Gastrocnemius medialis (tissue), 4 donors: ENCODE results near the gene MAGEA10. TPM values are rescaled to one million over a fixed set of nuclear protein-coding genes. Genes with fewer than 3 reads are reported as not detected.

Source experiments
- ATAC-seq, 2 donors: fragments of 150-250 bp; one replicate each; pipeline ENCODE4 v1.9.1; 2016
- DNase-seq, 2 donors: peaks; one replicate each; pipeline ENCODE4 v3.0.0-alpha.2; 2019
- H3K27ac ChIP-seq, 4 donors: fragments of 200-600 bp; sonication (generic); 1 replicate in 1 of 4; 2 replicates in 3 of 4; pipeline ENCODE4 v1.5.1; 2016 to 2018; ENCODE audit warnings: mild to moderate bottlenecking in 2 of 4, moderate library complexity in 1 of 4
- H3K27me3 ChIP-seq, 3 donors: fragments of 200-600 bp; sonication (generic) in 2 of 3; 1 replicate in 1 of 3; 2 replicates in 2 of 3; pipeline versions ENCODE4 v1.5.1 to v1.6.0; 2016 to 2019; ENCODE audit warnings: mild to moderate bottlenecking in 1 of 3, moderate library complexity in 1 of 3
- H3K36me3 ChIP-seq, 2 donors: fragments of 200-600 bp; sonication (generic) in 1 of 2; one replicate each; pipeline ENCODE4 v1.5.1; 2017 to 2018
- H3K4me1 ChIP-seq, 2 donors: fragments of 200-600 bp; sonication (generic) in 1 of 2; one replicate each; pipeline ENCODE4 v1.5.1; 2016 to 2017; ENCODE audit warnings: mild to moderate bottlenecking in 2 of 2
- H3K4me3 ChIP-seq, 4 donors: fragments of 200-600 bp; sonication (generic) in 3 of 4; 1 replicate in 1 of 4; 2 replicates in 3 of 4; pipeline ENCODE4 v1.5.1; 2016 to 2019; ENCODE audit warnings: mild to moderate bottlenecking in 2 of 4
- H3K9me3 ChIP-seq, 3 donors: fragments of 200-600 bp; sonication (generic) in 2 of 3; 1 replicate in 1 of 3; 2 replicates in 2 of 3; pipeline ENCODE4 v1.5.1; 2016 to 2019
- CTCF ChIP-seq, 5 experiments: fragments of 450-650 bp in 3 of 5; fragments of 200-600 bp in 2 of 5; sonication (generic) in 2 of 5; IDR thresholded peaks in 4 of 5; conservative IDR thresholded peaks in 1 of 5; 1 replicate in 4 of 5; 2 replicates in 1 of 5; pipeline ENCODE4 v1.5.1; 2016 to 2019; ENCODE audit warnings: antibody characterized with exemption in 5 of 5, mild to moderate bottlenecking in 3 of 5, moderate library complexity in 3 of 5
- POLR2A ChIP-seq, 2 donors: fragments of 450-650 bp; IDR thresholded peaks; one replicate each; pipeline ENCODE4 v1.6.1; 2017; ENCODE audit warnings: antibody characterized with exemption in 2 of 2, mild to moderate bottlenecking in 2 of 2, moderate library complexity in 2 of 2
- in situ Hi-C, 4 donors: fragments of 200-750 bp; cut with MboI; loops; one replicate each; pipeline versions ENCODE4 v1.15.0 to v1.8.0; 2017; ENCODE audit warnings: low sequenced_read_pairs in 4 of 4
- intact Hi-C: fragments of 100-400 bp; cut with DNase I; formaldehyde crosslinking; loops from one replicate; pipeline ENCODE4 v1.15.1; 2023; ENCODE audit warnings: low total_unique reads
- total RNA-seq, 4 donors: library from RNA; depleted of rRNA; stranded (reverse); fragments of >200 nt; gene quantifications; one replicate each; pipeline versions ENCODE4 v1.1.0 to v1.2.3, GENCODE V29; 2016

The MAGEA10 gene
- total RNA-seq, 4 donors from 2014 or later, result not detected

- in situ Hi-C loops (no loop called here), intact Hi-C loops (no loop called here)
- DNase-seq (no peak), ATAC-seq (no peak)
- Histone ChIP-seq H3K9me3 (no peaks in the 10 kb centered on the region), H3K27me3 (no peaks in the 10 kb centered on the region), H3K27ac (no peak overlapping the region), H3K36me3 (no peaks in the 10 kb centered on the region), H3K4me1 (no peaks in the 10 kb centered on the region), H3K4me3 (no peak overlapping the region)
- TF ChIP-seq POLR2A (IDR thresholded peaks at IDR 0.05) (no peak), CTCF (IDR thresholded peaks at IDR 0.05 in 4 of 5, conservative IDR thresholded peaks at IDR 0.05 in 1 of 5) (no peak)
Observed at GRCh38 chrX:152165033-152165743, 26.8 kb upstream of the MAGEA10 start.

GRCh38 chrX:152157042-152157441 is 18.7 kb upstream of the MAGEA10 start:
- intact Hi-C loops (no loop called here), in situ Hi-C loops (no loop called here)
- Histone ChIP-seq H3K27me3 (no peaks in the 10 kb centered on the region), H3K36me3 (no peaks in the 10 kb centered on the region), H3K4me3 (no peak overlapping the region), H3K27ac (no peak overlapping the region), H3K4me1 (no peaks in the 10 kb centered on the region), H3K9me3 (no peaks in the 10 kb centered on the region)
- TF ChIP-seq CTCF (IDR thresholded peaks at IDR 0.05 in 4 of 5, conservative IDR thresholded peaks at IDR 0.05 in 1 of 5) (no peak), POLR2A (IDR thresholded peaks at IDR 0.05) (no peak)
- no peak for ATAC-seq
- DNase-seq, result no peak

- Histone ChIP-seq H3K27ac (no peak overlapping the region), H3K4me3 (no peak overlapping the region), H3K4me1 (no peaks in the 10 kb centered on the region), H3K36me3 (no peaks in the 10 kb centered on the region), H3K9me3 (no peaks in the 10 kb centered on the region), H3K27me3 (no peaks in the 10 kb centered on the region)
- in situ Hi-C loops, result no loop called here
- TF ChIP-seq POLR2A (IDR thresholded peaks at IDR 0.05) (no peak), CTCF (IDR thresholded peaks at IDR 0.05 in 4 of 5, conservative IDR thresholded peaks at IDR 0.05 in 1 of 5) (no peak)
- intact Hi-C loops, result no loop called here
- no peak for ATAC-seq
- no peak for DNase-seq
Observed at GRCh38 chrX:152155766-152156310, 17.5 kb upstream of the MAGEA10 start.

GRCh38 chrX:152154050-152154449 is 15.7 kb upstream of the MAGEA10 start:
- no peak overlapping the region for H3K27ac ChIP-seq
- no peak overlapping the region for H3K4me3 ChIP-seq
- no peaks in the 10 kb centered on the region for H3K9me3 ChIP-seq
- in situ Hi-C loops, result no loop called here
- no peak for TF ChIP-seq CTCF (IDR thresholded peaks at IDR 0.05 in 4 of 5, conservative IDR thresholded peaks at IDR 0.05 in 1 of 5)
- no peak for TF ChIP-seq POLR2A (IDR thresholded peaks at IDR 0.05)
- H3K36me3 ChIP-seq, result no peaks in the 10 kb centered on the region
- H3K4me1 ChIP-seq, result no peaks in the 10 kb centered on the region
- no peaks in the 10 kb centered on the region for H3K27me3 ChIP-seq
- ATAC-seq, result no peak
- intact Hi-C loops, result no loop called here
- no peak for DNase-seq
